GM18498 (cell line): Measurements from ENCODE around the gene GNAL.

ENCODE experiments used
- ATAC-seq: cut with Tn5 transposase; IDR thresholded peaks from one replicate; pipeline ENCODE4 v1.9.1; 2021; ENCODE audit warnings: mild to moderate bottlenecking, moderate library complexity; ENCODE audit not compliant: unreplicated experiment

GNAL gene

DNA sequence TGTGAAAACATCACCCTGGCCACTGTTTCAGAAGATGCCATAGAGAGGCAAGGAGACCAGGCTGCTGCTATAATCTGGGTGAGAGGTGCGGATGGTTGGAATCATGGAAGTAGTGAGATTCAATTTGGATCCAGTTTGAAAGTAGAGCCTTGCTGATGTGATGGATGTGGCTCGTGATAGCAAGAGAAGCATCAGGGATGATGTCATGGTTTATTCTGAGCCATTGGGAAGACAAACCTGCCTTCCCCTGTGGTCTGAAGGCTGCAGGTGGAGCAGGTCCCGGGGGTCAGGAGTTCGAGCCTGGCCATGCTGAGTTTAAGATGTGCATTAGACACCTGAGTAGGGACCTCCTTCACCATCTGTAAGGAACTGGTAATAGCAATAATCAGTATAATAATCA lies 112.5 kb downstream of the GNAL start:
- no peak for ATAC-seq

DNA sequence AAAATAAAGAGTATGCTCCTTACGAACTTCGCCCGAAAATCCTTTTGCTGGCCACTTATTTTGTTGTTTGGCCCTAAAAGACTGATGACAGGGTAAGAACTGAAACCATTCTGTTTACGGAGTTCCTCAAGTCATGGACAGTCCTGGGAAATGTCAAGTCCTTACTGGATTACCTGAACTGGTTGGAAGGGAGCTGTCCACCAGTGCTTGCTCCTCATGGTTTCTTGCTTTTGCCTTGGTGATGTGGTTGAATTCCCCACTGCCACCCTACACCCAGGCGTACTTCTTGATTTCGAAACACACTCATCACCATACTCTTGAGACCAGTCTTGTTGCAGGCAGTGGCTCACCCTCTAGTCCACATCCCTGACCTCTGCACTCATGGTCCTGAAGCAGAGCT lies 113.1 kb downstream of the GNAL start:
- no peak for ATAC-seq

DNA sequence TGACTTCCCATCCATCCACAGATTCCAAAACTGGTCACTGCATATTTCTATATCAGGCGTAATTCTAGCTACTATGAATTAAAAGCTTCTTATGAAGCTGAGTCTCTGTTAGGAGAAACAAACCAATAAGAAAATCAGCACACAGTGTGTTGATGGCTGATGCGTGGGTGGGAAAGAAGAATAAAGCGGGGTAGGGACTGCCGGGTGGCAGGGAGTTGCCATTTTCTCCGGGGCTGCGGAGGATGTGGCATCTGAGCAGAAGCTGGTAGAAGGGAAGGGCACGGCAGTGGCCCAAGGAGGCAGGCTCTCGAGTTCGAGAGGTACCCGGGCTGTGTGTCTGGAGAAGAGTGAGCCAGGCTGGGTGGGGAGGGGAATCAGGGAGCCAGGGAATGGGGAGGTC lies 113.5 kb downstream of the GNAL start:
- ATAC-seq, result no peak

DNA sequence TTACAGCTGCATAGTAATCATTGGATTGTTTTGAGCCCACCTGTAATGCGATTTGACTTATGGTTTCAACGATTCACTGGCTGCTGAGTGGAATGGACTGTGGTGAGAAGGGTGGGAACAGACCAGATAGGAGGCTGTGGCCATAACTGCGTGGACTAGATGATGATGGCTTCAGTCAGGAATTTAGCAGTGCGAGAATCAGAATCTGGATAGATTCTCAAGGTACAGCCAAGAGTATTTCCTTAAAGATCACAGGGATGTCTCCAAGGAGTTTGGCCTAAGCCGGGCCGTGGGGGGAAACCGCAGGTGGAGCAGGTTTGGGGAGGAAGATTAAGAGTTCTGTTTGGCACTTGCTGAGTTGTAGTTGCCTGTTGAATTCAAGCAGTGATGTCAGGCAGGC lies 118.2 kb downstream of the GNAL start:
- no peak for ATAC-seq

DNA sequence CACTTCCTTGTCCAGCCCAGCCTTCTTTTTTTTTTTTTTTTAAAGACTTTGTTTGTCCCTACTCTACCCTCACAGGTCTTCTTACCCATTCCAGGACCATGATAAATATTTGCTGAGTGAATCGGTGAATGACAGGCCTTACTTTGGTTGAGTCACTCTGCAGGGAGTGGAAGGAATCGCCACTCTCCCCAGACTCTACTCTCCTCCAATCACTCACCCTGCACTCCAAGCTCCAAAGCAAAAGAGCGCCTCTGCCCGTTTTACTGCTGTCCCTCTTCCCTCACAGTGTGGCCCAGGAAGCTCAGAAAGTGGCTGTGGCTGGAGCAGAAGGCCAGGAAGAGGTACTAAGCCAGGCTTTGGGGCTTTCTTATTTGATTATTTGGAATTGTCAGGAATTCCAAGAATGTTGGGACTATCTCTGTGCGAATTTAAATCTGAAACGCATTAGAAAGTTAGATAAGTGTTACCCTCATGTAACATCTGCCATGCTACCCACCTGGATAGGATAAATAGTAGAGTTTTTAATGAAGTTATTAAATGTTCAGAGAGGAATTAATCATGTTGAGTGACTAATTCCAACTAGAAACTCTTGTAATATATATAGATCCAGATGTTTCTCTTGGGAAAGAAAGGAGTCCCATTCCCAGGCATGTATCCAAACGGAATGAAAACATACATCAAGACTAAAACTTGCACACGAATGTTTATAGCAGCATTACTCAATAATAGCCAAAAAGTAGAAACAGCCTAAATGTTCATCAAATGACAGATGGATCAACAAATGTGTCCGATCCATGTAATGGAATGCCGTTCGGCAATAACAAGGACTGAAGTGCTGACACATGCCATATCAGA lies 119.2 kb downstream of the GNAL start:
- no peak for ATAC-seq

DNA sequence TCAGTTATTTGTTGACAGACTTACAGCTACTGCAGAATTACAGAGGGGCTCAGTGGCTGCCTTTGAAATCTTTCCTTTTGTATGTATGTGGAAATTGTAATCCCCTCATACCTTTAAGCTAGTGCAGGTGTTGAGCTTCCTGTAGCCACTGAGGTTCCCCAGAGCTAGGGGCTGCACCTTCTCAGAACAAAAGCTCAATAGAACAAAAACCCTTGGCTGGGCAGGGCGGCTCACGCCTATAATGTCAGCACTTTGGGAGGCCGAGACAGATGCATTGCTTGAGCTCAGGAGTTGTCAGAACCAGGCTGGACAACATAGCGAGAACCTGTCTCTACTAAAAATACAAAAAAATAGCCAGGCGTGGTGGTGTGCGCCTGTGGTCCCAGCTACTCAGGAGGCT lies 120.8 kb downstream of the GNAL start:
- no peak for ATAC-seq

DNA sequence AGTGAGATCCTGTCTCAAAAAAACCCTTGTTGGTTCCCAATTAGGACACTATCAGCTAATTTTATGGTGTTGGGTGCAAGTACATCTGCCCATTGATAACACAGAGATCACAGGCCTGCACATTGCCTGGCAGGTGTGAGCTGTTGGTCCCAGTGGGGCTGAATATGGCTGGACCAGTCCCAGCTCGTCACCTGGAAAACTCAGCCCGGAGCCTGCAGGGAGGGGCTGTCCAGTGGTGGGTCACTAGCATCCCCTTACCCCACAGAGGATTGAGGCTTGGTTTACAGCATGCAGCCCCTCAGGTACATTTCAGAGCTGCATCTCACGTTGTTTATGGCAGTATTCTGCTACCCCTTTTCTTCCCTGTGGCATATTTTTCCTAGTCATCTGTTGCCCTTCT lies 121.3 kb downstream of the GNAL start:
- no peak for ATAC-seq

DNA sequence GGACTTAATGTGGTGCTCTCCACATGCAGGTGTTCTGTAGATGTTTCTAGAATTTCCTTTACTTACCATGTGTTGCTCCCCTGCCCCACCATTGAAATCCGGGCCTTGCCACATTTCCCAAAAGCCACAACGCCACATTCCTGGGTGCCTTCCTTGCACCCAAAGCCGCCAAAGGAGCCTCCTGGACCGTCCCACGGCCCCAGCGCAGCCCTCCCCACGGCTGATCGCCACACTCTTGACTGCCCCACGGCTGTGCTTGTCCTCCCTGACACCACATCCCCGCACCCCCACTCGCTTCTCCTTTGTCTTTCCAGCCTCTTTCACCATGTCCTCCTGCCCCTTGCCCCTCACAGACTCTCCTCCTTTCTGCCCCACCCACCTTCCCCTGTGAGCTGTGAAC lies 121.9 kb downstream of the GNAL start:
- ATAC-seq, result no peak

DNA sequence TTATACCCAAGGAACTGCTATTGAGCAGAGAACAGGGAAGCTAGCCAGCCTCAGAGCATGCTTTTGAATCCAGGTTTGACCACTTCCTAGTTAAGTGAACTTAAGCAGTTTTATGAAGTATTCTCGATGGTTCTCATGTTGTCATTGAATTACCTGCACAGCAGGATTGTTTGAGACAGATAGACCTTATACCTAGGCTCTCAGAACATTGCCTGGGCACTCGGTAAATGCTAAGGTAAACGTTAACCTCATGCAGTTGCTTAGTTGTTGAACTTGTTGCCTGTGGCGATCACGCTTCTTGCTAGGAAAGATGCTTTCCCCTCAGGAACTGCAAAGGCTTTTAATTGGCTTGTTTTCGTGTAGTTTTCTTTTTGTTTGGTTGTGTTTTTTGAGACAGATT lies 128.2 kb downstream of the GNAL start:
- no peak for ATAC-seq

DNA sequence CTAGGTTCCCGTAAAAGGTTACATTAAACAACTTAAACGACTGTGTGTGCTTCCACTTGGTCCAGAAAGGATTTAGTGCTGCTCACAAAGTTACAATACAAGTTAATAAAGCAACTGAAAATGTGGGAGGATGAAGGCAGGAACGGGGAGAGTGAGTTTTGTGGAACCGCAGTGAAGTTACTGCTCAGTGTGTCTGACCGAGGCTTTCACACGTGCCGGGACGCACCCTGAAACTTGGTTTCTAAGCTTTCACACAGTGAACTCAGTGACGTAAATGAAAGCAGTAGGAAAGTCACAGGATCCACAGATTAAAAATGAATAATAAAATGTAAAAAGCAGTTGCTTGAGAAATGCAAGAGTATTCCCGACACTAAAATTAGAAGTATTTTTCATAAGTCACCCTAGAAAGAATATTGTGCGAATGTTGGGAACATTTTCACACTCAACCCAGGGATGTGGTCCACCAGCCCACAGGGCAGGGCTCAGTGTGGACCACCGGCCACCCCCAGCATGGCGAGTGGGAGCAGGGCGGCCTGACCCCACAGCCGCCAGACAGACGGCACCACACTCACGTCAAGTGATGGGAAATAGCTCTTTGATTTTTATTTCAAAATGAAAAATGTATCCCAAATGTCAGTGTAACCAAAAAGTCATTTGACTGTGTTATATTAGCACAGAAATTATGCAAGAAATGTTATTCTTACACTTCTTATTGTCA lies 129.6 kb downstream of the GNAL start:
- no peak for ATAC-seq

DNA sequence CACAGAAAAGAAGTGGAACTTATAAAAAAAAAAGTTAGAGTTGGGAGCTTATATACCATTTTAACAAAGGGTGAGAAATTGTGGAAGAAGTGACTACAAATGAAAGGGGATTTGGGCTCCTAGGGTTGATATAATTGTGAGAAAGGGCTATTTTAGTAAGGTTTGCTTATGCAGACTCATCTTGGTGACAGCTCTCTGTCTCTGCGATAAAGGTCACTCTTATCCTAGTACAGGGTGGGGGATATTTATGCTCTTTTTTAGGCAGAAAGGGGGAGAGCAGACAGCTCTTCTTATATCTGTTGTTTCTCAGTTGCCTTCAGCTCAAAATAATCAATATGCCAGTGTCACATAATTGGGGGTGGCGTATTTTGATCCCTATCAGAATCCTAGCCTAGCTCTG lies 130.9 kb downstream of the GNAL start:
- ATAC-seq, result no peak

DNA sequence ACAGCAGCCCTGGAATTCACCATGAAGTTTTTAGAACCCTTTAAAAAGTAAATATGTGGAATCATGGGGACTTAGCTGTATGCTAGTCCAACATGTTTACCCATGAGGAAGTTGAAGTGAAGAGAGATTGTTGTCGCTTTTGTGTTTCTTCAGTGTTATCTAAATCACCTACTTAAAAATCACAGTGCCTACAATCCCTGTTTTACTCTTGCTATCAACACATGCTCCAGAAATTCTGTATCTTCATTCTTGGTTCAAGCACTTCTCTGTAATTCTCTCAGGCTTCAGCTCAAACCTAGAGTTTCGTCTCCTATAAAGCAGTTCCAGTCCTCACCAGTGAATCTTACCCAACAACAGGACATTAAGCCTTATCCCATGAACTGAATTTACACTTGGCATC lies 131.6 kb downstream of the GNAL start:
- ATAC-seq, result no peak

DNA sequence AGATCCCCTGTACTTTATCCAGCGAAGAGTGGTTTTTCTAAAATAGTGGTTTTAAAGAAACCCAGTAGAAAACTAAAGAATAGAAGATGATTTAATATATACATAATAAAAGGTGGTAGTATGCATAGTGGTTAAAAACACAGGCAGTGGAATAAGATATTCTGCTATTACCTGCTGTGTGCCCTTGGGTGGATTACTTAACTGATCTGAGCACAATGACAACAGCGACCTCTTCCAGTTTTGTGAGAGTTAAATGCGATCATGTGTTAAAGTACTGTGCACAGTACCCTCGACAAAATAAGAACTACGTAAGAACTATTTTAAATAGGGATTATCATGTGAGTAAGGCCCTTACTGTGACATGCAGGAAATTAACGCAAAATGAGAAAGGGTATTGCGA lies 132.1 kb downstream of the GNAL start:
- no peak for ATAC-seq

DNA sequence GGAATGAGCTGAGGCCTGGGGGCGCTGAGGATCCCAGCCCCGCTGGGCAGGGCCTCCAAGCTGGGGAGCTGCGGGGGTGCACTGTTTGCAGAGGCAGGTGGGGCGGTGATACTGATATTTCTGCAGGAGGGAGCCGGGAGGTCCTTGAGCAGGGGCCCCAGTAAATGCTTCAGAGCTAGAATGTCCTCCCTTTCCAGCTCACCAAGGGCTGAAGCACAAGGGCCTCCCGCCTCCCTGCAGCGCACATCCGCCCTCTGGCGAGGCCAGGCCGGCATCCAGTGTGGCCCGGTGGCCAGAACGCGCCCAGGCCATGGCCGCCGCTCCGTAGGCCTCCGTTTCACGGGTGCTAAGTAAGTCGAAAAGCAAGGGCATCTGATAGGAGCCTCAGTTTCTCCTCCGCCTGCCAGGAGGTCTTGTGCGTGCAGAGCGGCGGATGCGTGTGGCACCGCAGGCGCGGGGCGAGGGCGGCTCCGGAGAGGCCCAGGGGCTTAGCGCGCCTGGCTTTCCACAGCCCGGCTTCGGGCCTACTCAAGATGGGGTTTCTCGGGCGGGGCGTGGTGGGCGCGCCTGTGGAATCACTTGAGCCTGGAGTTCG lies 132.7 kb downstream of the GNAL start:
- no peak for ATAC-seq

DNA sequence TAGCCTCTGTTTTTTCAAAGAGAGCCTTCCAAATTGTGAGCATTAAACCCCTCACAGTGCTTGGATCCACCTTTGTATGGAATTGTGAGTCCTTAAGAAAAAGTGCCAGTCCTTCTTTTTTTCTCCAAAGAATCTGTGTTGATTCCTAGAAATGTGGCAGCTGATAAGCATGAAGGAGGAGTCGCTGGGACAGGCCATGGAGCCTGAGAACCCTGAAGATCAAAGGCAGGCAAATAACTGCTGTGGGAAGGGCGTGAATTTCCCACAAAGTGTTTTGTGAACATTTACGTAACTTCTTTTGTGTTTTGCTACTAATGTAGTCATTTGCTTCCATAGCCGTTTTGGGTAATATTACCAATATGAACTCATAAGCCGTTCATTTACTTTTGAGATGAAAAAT lies 134.5 kb downstream of the GNAL start:
- no peak for ATAC-seq

DNA sequence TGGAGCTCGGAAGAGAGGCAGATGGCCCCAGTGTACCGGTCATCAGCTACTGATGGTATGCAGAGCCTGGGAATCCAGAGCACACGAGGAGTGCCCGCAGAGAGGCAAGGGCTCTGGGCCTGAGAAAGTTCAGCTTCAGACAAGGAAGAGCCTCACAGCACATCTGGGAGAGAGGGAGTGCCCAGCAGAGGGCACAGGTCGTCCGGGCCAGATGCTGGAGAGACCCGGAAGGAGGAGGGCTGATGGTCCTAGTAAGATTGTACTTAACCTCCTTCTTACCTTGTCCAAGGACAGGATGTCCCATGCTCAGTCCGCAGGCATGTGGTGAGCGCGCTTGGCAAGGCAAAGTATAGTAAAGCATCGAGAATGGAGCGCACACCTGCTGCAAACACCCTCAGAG lies 137.8 kb downstream of the GNAL start:
- ATAC-seq, result no peak

DNA sequence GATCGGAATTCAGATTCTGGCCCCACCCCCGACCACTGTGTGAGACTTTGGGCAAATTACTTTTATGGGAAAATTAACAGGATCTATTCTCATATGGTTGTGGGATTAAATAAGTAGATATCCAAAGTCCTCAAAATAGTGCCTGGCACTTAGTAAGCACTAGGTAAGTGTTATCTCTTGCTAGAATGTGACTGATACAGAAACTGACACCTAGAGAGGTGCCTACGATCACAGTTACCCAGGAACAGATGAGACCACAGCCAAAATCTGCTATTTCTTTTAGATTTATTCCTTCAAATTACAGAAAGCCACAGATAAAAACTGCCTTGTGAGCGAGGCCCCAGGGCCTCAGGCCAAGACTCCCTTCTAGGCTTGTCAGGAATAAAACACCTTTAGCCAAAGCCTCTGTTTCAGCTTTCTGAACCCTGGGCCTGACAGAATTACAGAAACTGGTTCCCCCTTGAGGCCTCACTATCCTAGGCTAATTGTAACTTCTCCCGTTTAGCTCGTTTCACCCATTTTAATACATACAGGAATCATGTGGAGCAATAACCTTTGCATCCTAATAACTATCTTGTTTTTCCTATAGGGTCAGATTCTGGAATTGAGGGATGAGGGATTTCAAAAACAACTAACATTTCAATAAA lies 139.8 kb downstream of the GNAL start:
- ATAC-seq, result no peak

DNA sequence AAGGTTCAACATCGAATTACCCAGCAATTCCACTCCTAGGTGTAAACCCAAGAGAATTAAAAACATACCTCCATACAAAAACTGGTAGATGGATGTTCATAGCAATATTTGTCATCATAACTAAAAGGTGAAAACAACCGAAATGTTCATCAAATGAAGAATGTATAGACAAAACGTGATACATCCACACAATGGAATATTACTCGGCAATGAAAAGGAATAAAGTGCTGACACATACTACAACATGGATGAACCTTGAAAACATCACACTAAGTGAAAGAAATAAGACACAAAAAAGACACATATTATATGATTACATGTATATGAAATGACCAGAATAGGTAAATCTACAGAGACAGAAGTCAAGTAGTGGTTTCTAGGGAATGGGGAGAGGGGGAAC lies 141.5 kb downstream of the GNAL start:
- no peak for ATAC-seq

DNA sequence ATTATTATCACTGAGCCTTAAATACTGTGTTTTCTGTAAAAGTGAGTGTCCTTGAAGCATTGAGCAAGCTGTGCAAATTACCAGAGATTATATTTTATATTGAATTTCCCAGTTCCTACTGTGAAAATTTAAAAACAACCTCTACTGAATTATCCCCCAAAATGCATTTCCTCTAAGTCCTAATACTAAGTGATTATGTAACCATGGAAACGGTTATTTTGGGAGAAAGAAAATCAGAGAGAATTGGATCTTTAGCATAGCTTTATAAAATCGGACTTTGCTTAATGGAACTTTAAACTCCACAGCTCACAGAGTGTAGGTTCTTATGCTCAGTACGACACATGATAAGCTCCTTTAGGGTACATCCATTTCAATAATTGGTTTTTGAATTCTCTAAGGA lies 142.9 kb downstream of the GNAL start:
- no peak for ATAC-seq

DNA sequence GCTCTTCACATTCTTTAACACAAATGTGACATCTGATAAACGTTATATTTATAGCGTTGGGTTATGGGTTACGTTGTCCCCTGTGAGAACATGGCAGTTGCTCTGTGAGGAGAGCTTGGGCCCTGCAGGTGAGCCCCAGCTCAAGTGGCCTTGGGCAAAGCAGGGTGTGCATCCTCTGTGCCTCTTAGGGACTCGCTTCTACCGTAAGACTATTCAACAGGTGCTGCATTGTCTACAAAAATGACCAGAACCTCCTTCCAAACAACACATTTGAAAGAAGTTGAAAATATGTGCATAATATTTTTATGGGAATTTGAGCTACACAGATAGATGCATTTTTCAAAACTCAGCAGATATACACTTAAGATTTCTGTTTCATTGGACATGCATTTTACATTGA lies 145.7 kb downstream of the GNAL start:
- no peak for ATAC-seq

DNA sequence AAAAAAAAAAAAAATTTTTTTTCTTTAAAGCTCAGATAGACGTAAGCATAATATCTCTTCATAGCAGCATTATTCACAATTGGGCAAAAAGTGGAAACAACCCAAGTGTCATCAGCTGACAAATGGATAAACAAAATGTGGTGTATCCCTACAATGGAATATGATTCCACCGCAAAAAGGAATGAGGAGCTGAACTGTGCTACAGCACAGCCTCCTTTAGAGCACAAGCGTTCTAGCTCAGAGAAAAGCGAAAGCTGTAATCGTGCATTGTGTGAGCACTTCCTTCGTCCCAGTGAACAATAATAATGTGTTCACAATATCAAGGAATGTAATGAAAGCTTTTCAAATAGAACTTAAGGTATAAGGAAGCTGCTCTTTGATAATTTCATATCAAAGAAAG lies 150.5 kb downstream of the GNAL start:
- no peak for ATAC-seq

DNA sequence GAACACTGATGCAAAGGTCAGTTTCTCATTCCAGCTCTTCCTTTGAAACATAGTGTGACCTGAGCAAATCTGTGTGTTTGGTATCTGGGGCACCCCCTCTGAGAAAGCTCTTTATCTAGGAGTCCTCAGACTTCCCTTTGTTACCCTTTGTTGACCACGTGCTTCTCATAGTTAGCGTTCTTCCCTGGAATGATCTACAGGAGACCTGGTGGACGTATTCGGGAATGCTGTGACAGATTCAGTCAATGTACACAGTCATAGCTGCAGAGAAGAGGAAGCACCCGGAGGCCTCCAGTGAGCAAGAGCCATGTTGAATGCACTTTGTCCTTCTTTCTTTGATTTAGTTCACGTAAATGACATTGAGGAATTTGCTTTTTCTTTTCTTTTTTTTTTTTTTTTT lies 151.4 kb downstream of the GNAL start:
- no peak for ATAC-seq
